OCI-LY1 (cell line): Measurements from ENCODE around the gene SLC22A7.
"Not testable (repeated sequence)": the region's sequence is repeated elsewhere in the genome, so short reads cannot be mapped to it uniquely, and the experiment has no call there.

Source experiments
- H2AFZ ChIP-seq: fragments of 200-600 bp; sonication (generic), shearing (Covaris generic); 2 replicates; pipeline ENCODE4 v1.6.0; 2014; ENCODE audit warnings: antibody characterized with exemption, mild to moderate bottlenecking, low read length
- H3F3A ChIP-seq: fragments of 200-600 bp; sonication (generic), shearing (Covaris generic); 2 replicates; pipeline ENCODE4 v1.6.0; 2014; ENCODE audit warnings: mild to moderate bottlenecking, antibody characterized with exemption, low read length, moderate library complexity; ENCODE audit not compliant: insufficient read depth
- H3K27ac ChIP-seq: fragments of 200-600 bp; sonication (generic); 2 replicates; pipeline ENCODE4 v1.5.1; 2014; ENCODE audit warnings: low read length, mixed run types, mild to moderate bottlenecking, low read depth; ENCODE audit not compliant: poor library complexity, severe bottlenecking
- H3K27me3 ChIP-seq: fragments of 200-600 bp; sonication (generic); 2 replicates; pipeline ENCODE4 v1.6.0; 2014; ENCODE audit warnings: antibody characterized with exemption, mild to moderate bottlenecking, low read length, moderate library complexity; ENCODE audit not compliant: insufficient read depth
- H3K36me3 ChIP-seq: fragments of 200-600 bp; sonication (generic); 2 replicates; pipeline ENCODE4 v1.6.1; 2014; ENCODE audit warnings: mild to moderate bottlenecking, antibody characterized with exemption, low read length, moderate library complexity, mixed read lengths; ENCODE audit not compliant: insufficient read depth
- H3K4me1 ChIP-seq: fragments of 200-600 bp; sonication (generic); 2 replicates; pipeline ENCODE4 v1.5.1; 2014; ENCODE audit warnings: mild to moderate bottlenecking, low read length, moderate library complexity; ENCODE audit not compliant: insufficient read depth, severe bottlenecking
- H3K4me2 ChIP-seq: fragments of 200-600 bp; sonication (generic), shearing (Covaris generic); 2 replicates; pipeline ENCODE4 v1.6.1; 2014; ENCODE audit warnings: low read length
- H3K4me3 ChIP-seq: fragments of 200-600 bp; sonication (generic); 2 replicates; pipeline ENCODE4 v1.5.1; 2014; ENCODE audit warnings: low read length, low read depth, mild to moderate bottlenecking, mixed read lengths; ENCODE audit not compliant: poor library complexity, severe bottlenecking
- H3K79me2 ChIP-seq: fragments of 200-600 bp; shearing (Covaris generic); 2 replicates; pipeline ENCODE4 v1.6.1; 2016; ENCODE audit warnings: mixed run types, low read length, mixed read lengths; ENCODE audit not compliant: insufficient read depth
- H3K9ac ChIP-seq: fragments of 200-600 bp; sonication (generic), shearing (Covaris generic); 2 replicates; pipeline ENCODE4 v1.6.1; 2014; ENCODE audit warnings: mild to moderate bottlenecking, low read length, mixed read lengths
- H3K9me2 ChIP-seq: fragments of 200-600 bp; sonication (generic), shearing (Covaris generic); 2 replicates; pipeline ENCODE4 v1.6.1; 2014; ENCODE audit warnings: low read depth, mild to moderate bottlenecking, low read length, mixed read lengths
- H3K9me3 ChIP-seq: fragments of 200-600 bp; shearing (Covaris generic); 2 replicates; pipeline ENCODE4 v1.6.1; 2014; ENCODE audit warnings: low read length, mixed read lengths
- H4K20me1 ChIP-seq: fragments of 200-600 bp; sonication (generic), shearing (Covaris generic); 2 replicates; pipeline ENCODE4 v1.6.0; 2016; ENCODE audit warnings: mild to moderate bottlenecking, low read length; ENCODE audit not compliant: insufficient read depth
- CTCF ChIP-seq: fragments of 200-600 bp; sonication (generic), shearing (Covaris generic); IDR thresholded peaks from 2 replicates; pipeline ENCODE4 v1.5.1; 2017; ENCODE audit warnings: mild to moderate bottlenecking, antibody characterized with exemption, low read length, moderate library complexity, mixed read lengths
- EZH2 ChIP-seq: fragments of 200-600 bp; sonication (generic), shearing (Covaris generic); IDR thresholded peaks from 2 replicates; pipeline ENCODE4 v1.8.0; 2017; ENCODE audit warnings: borderline replicate concordance, mixed run types, mild to moderate bottlenecking, antibody characterized with exemption, low read length, moderate library complexity, mixed read lengths

Gene SLC22A7

DNA sequence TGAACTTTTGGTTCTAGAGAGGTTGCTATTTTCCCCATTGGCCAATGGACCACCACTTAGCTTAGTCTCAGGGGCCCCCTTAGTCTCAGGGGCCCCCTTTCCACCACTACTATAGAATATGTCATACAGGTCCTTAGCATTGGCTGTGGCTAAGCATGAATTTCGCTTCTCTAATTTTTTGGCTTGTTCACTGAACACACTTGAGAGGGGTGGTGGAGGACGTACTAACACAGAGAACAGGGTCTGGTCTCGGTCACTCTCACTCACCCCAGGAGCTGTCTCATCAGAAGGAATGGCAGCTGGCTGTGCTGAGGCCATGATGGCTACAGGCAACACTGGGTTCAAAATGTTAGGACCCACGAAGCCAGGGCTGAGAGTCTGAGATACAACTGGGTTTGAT, 41.1 kb downstream of the SLC22A7 start:
- H3K4me1 ChIP-seq, result no peaks in the 10 kb centered on the region

DNA sequence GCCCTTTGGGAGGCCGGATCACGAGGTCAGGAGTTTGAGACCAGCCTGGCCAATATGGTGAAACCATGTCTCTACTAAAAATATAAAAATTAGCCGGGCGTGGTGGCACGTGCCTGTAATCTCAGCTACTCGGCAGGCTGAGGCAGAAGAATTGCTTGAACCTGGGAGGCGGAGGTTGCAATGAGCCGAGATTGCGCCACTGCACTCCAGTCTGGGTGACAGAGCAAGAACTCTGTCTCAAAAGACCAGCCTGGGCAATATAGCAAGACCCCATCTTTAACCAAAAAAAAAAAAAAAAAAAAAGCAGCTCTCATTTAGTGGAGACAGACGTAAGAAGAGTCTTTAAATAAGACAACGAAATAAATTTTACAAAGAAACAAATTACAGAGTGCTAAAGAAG, 48.2 kb downstream of the SLC22A7 start:
- H3K9ac ChIP-seq, H3K79me2 ChIP-seq, H3K9me2 ChIP-seq, H3K4me3 ChIP-seq, H3K4me2 ChIP-seq, H4K20me1 ChIP-seq, H2AFZ ChIP-seq, H3K9me3 ChIP-seq, H3K27me3 ChIP-seq, H3K4me1 ChIP-seq, H3F3A ChIP-seq, H3K27ac ChIP-seq: not testable (repeated sequence)
- H3K36me3 ChIP-seq, result peaks cover 82% of the 10 kb centered on the region

More for the DNA sequence above, 41.1 kb downstream of the SLC22A7 start:
- H3K79me2 ChIP-seq, result no peaks in the 10 kb centered on the region
- H3K9me2 ChIP-seq, result no peaks in the 10 kb centered on the region
- H3K4me3 ChIP-seq, result no peak overlapping the region
- H4K20me1 ChIP-seq, result no peaks in the 10 kb centered on the region
- H3F3A ChIP-seq, result no peaks in the 10 kb centered on the region
- H3K36me3 ChIP-seq, result peaks cover 74% of the 10 kb centered on the region
- no peaks in the 10 kb centered on the region for H3K27me3 ChIP-seq
- TF ChIP-seq CTCF, result no peak
- no peak for TF ChIP-seq EZH2
- no peaks in the 10 kb centered on the region for H3K9me3 ChIP-seq
- no peak overlapping the region for H2AFZ ChIP-seq
- no peak overlapping the region for H3K9ac ChIP-seq
- H3K27ac ChIP-seq, result no peak overlapping the region
- no peak overlapping the region for H3K4me2 ChIP-seq

DNA sequence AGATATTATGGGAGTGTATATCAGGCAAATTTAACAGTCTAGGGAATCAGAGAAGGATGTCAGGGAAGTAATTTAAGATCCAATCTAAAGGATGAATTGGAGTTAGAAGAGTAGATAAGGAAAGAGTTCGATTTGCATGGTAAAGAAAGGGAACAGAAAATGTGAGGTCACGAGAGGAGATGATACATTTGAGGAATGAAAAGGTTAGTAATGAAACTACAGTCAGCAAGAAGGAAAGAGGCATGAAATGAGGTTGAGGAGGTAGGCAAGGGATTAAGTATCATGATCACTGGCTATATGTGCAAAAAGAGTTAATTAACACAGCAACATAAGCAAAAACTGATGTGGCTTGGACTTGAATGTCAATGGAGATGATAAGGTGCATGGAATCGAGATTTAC, 49.0 kb downstream of the SLC22A7 start:
- Histone ChIP-seq H4K20me1 (no peaks in the 10 kb centered on the region), H3K79me2 (no peaks in the 10 kb centered on the region), H3K27ac (no peak overlapping the region), H2AFZ (no peak overlapping the region), H3K27me3 (no peaks in the 10 kb centered on the region), H3K36me3 (peaks cover 77% of the 10 kb centered on the region), H3K4me2 (no peak overlapping the region), H3K4me1 (no peaks in the 10 kb centered on the region), H3K4me3 (no peak overlapping the region), H3K9ac (no peak overlapping the region), H3F3A (no peaks in the 10 kb centered on the region), H3K9me2 (no peaks in the 10 kb centered on the region), H3K9me3 (no peaks in the 10 kb centered on the region)
- TF ChIP-seq CTCF (no peak), EZH2 (no peak)

- Histone ChIP-seq H3K27me3 (no peaks in the 10 kb centered on the region), H3K9me2 (no peaks in the 10 kb centered on the region), H3K79me2 (no peaks in the 10 kb centered on the region), H2AFZ (no peak overlapping the region), H3K27ac (no peak overlapping the region), H3K9me3 (no peaks in the 10 kb centered on the region), H3K4me3 (no peak overlapping the region), H3K9ac (no peak overlapping the region), H3K36me3 (peaks cover 77% of the 10 kb centered on the region), H3K4me2 (no peak overlapping the region), H4K20me1 (no peaks in the 10 kb centered on the region), H3F3A (no peaks in the 10 kb centered on the region), H3K4me1 (no peaks in the 10 kb centered on the region)
- TF ChIP-seq EZH2 (no peak), CTCF (no peak)
Observed at GRCh38 chr6:43347444-43347843, 49.4 kb downstream of the SLC22A7 start.

GRCh38 chr6:43351951-43352350, 53.9 kb downstream of the SLC22A7 start:
- not testable (repeated sequence) for H3K79me2 ChIP-seq, H4K20me1 ChIP-seq, H3K27ac ChIP-seq, H3K9ac ChIP-seq, H2AFZ ChIP-seq, H3K9me2 ChIP-seq, H3F3A ChIP-seq, H3K4me2 ChIP-seq, H3K4me1 ChIP-seq, H3K27me3 ChIP-seq, H3K4me3 ChIP-seq, H3K9me3 ChIP-seq
- peaks cover 75% of the 10 kb centered on the region for H3K36me3 ChIP-seq
